HEK293 (cell line): ENCODE data around the gene VWF.

Experiments
- CTCF ChIA-PET: fragments of 350-600 bp; formaldehyde crosslinking; extraction: SDS; loops from one replicate; lab custom pipeline; 2021; ENCODE audit warnings: antibody characterized with exemption; lab: Yijun Ruan, JAX
- POLR2A ChIA-PET: fragments of 300-600 bp; formaldehyde crosslinking; extraction: SDS; loops from one replicate; lab custom pipeline; 2020; ENCODE audit warnings: antibody characterized with exemption, inconsistent platforms; lab: Yijun Ruan, JAX
- H3K27ac ChIP-seq: fragments of 200-500 bp; sonication (Bioruptor generic); 2 replicates; pipeline ENCODE4 v1.5.1; 2014; ENCODE audit warnings: low read depth, low read length, control low read depth, inconsistent platforms; ENCODE audit errors: extremely low read depth
- H3K36me3 ChIP-seq, 2 experiments: fragments of 200-500 bp in 1 of 2; sonication (Bioruptor generic) in 1 of 2; 1 replicate in 1 of 2; 2 replicates in 1 of 2; pipeline ENCODE4 v1.5.1; 2014 to 2017; ENCODE audit warnings: inconsistent platforms in 2 of 2, low read length in 2 of 2; ENCODE audit not compliant: control insufficient read depth in 2 of 2, insufficient read depth in 1 of 2
- H3K4me1 ChIP-seq: fragments of 200-500 bp; sonication (Bioruptor generic); 2 replicates; pipeline ENCODE4 v1.5.1; 2014; ENCODE audit warnings: mild to moderate bottlenecking, low read length, inconsistent platforms; ENCODE audit not compliant: control insufficient read depth, insufficient read depth
- H3K4me3 ChIP-seq: 2 replicates; pipeline ENCODE4 v1.5.1; 2011; ENCODE audit warnings: low read depth, mild to moderate bottlenecking, control low read depth, low read length, moderate library complexity
- H3K9me3 ChIP-seq: fragments of 200-500 bp; sonication (Bioruptor generic); 2 replicates; pipeline ENCODE4 v1.5.1; 2014; ENCODE audit warnings: low read depth, low read length, inconsistent platforms; ENCODE audit not compliant: control insufficient read depth, insufficient read depth
- GLI4 ChIP-seq: fragments of 450-650 bp; formaldehyde crosslinking; IDR thresholded peaks from 2 replicates; pipeline ENCODE4 v1.5.1; 2016; ENCODE audit warnings: missing biosample characterization, missing genetic modification characterization
- GLIS2 ChIP-seq: fragments of 450-650 bp; formaldehyde crosslinking; IDR thresholded peaks from 2 replicates; pipeline ENCODE4 v1.5.1; 2016; ENCODE audit warnings: missing biosample characterization, missing genetic modification characterization
- PRDM1 ChIP-seq: fragments of 450-650 bp; formaldehyde crosslinking; IDR thresholded peaks from 2 replicates; pipeline ENCODE4; 2016; ENCODE audit warnings: missing biosample characterization, missing genetic modification characterization
- ZFHX2 ChIP-seq: fragments of 450-650 bp; formaldehyde crosslinking; conservative IDR thresholded peaks from 2 replicates; pipeline ENCODE4 v1.5.1; 2016; ENCODE audit warnings: missing biosample characterization, missing genetic modification characterization
- ZFP37 ChIP-seq: fragments of 450-650 bp; formaldehyde crosslinking; IDR thresholded peaks from 2 replicates; pipeline ENCODE4 v1.5.1; 2016; ENCODE audit warnings: missing biosample characterization, missing genetic modification characterization
- ZFP69B ChIP-seq: fragments of 450-650 bp; formaldehyde crosslinking; IDR thresholded peaks from 2 replicates; pipeline ENCODE4 v1.5.1; 2016; ENCODE audit warnings: missing biosample characterization, missing genetic modification characterization
- ZIC2 ChIP-seq: fragments of 450-650 bp; formaldehyde crosslinking; IDR thresholded peaks from 2 replicates; pipeline ENCODE4 v1.5.1; 2016; ENCODE audit warnings: missing biosample characterization, missing genetic modification characterization
- ZNF138 ChIP-seq: fragments of 450-650 bp; formaldehyde crosslinking; IDR thresholded peaks from 2 replicates; pipeline ENCODE4 v1.5.1; 2016; ENCODE audit warnings: missing biosample characterization, missing genetic modification characterization, borderline replicate concordance
- ZNF184 ChIP-seq: fragments of 450-650 bp; IDR thresholded peaks from 2 replicates; pipeline ENCODE4 v1.5.1; 2018; ENCODE audit warnings: missing biosample characterization, mild to moderate bottlenecking, missing genetic modification characterization
- ZNF19 ChIP-seq: fragments of 450-650 bp; formaldehyde crosslinking; IDR thresholded peaks from 2 replicates; pipeline ENCODE4; 2016; ENCODE audit warnings: missing biosample characterization, missing genetic modification characterization, low read depth
- ZNF2 ChIP-seq: fragments of 450-650 bp; formaldehyde crosslinking; IDR thresholded peaks from 2 replicates; pipeline ENCODE4 v1.5.1; 2016; ENCODE audit warnings: missing biosample characterization, missing genetic modification characterization
- ZNF324 ChIP-seq: fragments of 450-650 bp; formaldehyde crosslinking; IDR thresholded peaks from 2 replicates; pipeline ENCODE4 v1.5.1; 2016; ENCODE audit warnings: missing biosample characterization, missing genetic modification characterization
- ZNF335 ChIP-seq: fragments of 450-650 bp; formaldehyde crosslinking; conservative IDR thresholded peaks from 2 replicates; pipeline ENCODE4 v1.5.1; 2016; ENCODE audit warnings: missing biosample characterization, missing genetic modification characterization
- ZNF391 ChIP-seq: fragments of 450-650 bp; formaldehyde crosslinking; IDR thresholded peaks from 2 replicates; pipeline ENCODE4 v1.5.1; 2016; ENCODE audit warnings: low read depth, missing biosample characterization, missing genetic modification characterization, borderline replicate concordance
- ZNF654 ChIP-seq: fragments of 450-650 bp; formaldehyde crosslinking; IDR thresholded peaks from 2 replicates; pipeline ENCODE4 v1.5.1; 2016; ENCODE audit warnings: low read depth, missing biosample characterization, missing genetic modification characterization
- ZNF660 ChIP-seq: fragments of 450-650 bp; IDR thresholded peaks from 2 replicates; pipeline ENCODE4 v1.5.1; 2018; ENCODE audit warnings: missing biosample characterization, mild to moderate bottlenecking, missing genetic modification characterization
- ZNF837 ChIP-seq: fragments of 450-650 bp; formaldehyde crosslinking; IDR thresholded peaks from 2 replicates; pipeline ENCODE4 v1.5.1; 2016; ENCODE audit warnings: missing biosample characterization, missing genetic modification characterization
- TF ChIP-seq, protein P1 (sequence below): fragments of 450-650 bp; formaldehyde crosslinking; IDR thresholded peaks from 2 replicates; pipeline ENCODE4 v1.5.1; 2017; ENCODE audit warnings: missing biosample characterization, missing genetic modification characterization
- TF ChIP-seq, protein P2 (sequence below): fragments of 450-650 bp; formaldehyde crosslinking; IDR thresholded peaks from 2 replicates; pipeline ENCODE4 v1.5.1; 2016; ENCODE audit warnings: missing biosample characterization, missing genetic modification characterization
- TF ChIP-seq, protein P3 (sequence below): fragments of 450-650 bp; formaldehyde crosslinking; IDR thresholded peaks from 2 replicates; pipeline ENCODE4 v1.5.1; 2016; ENCODE audit warnings: missing biosample characterization, missing genetic modification characterization
- TF ChIP-seq, protein P4 (sequence below): fragments of 450-650 bp; formaldehyde crosslinking; IDR thresholded peaks from 2 replicates; pipeline ENCODE4 v1.5.1; 2016; ENCODE audit warnings: missing biosample characterization, missing genetic modification characterization, low read depth
- TF ChIP-seq, protein P5 (sequence below): fragments of 450-650 bp; formaldehyde crosslinking; IDR thresholded peaks from 2 replicates; pipeline ENCODE4 v1.5.1; 2016; ENCODE audit warnings: missing biosample characterization, missing genetic modification characterization
- TF ChIP-seq, protein P6 (sequence below): fragments of 450-650 bp; formaldehyde crosslinking; IDR thresholded peaks from 2 replicates; pipeline ENCODE4 v1.5.1; 2016; ENCODE audit warnings: missing biosample characterization, missing genetic modification characterization

VWF gene

DNA sequence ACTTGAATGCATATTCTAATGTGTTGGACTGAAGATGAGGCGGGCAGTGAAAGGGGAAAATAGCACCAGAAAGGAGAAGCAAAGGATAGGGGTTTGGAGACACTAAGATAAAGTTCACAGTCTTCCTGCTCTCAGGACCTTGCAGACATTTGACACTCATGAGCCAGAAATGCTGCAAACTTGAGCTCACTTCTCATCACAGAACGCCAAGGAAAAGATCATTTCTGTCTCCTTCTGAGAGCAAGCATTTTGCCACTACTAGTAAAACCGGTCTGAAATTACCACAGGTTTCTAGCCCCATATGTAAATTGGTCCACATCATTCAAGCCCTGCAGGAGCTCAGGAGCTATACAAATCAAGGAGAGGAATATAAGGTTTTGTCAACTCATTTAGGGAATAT lies 134.8 kb downstream of the VWF start (continued):
- TF ChIP-seq, protein P1, sequence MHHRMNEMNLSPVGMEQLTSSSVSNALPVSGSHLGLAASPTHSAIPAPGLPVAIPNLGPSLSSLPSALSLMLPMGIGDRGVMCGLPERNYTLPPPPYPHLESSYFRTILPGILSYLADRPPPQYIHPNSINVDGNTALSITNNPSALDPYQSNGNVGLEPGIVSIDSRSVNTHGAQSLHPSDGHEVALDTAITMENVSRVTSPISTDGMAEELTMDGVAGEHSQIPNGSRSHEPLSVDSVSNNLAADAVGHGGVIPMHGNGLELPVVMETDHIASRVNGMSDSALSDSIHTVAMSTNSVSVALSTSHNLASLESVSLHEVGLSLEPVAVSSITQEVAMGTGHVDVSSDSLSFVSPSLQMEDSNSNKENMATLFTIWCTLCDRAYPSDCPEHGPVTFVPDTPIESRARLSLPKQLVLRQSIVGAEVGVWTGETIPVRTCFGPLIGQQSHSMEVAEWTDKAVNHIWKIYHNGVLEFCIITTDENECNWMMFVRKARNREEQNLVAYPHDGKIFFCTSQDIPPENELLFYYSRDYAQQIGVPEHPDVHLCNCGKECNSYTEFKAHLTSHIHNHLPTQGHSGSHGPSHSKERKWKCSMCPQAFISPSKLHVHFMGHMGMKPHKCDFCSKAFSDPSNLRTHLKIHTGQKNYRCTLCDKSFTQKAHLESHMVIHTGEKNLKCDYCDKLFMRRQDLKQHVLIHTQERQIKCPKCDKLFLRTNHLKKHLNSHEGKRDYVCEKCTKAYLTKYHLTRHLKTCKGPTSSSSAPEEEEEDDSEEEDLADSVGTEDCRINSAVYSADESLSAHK (tag by site-specific recombination), result no peak
- TF ChIP-seq, protein P2, sequence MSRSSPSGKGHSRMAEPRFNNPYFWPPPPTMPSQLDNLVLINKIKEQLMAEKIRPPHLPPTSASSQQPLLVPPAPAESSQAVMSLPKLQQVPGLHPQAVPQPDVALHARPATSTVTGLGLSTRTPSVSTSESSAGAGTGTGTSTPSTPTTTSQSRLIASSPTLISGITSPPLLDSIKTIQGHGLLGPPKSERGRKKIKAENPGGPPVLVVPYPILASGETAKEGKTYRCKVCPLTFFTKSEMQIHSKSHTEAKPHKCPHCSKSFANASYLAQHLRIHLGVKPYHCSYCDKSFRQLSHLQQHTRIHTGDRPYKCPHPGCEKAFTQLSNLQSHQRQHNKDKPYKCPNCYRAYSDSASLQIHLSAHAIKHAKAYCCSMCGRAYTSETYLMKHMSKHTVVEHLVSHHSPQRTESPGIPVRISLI (tag by site-specific recombination), result no peak
- TF ChIP-seq ZNF654 (tag by site-specific recombination) (no peak), ZFP37 (no peak), ZNF19 (tag by site-specific recombination) (no peak), ZNF391 (tag by site-specific recombination) (no peak), ZFP69B (tag by site-specific recombination) (no peak), GLIS2 (tag by site-specific recombination) (no peak), ZNF837 (tag by site-specific recombination) (no peak)
- TF ChIP-seq, all 188 proteins: peak for 0

DNA sequence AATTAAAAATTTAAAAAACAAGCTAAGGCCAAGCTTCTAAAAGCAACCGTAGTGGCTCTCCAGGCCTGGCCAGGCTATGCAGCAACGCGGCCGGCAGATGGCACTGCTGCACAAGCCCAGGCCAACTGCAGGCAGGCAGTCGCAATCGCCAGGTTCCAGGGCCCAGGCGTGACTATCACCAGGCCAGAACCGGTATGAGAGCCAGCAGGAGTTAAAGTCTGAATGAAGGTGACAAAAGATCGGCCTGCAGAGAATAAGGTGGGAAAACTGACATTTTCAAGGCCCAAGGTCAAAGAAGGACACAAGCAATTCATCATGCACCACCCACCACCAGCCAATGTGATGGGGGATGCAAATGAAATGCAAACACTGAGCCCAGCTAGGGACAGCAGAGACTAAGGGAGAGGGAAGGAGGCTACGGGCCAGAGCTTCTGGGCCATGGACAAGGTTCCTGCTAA lies 135.8 kb downstream of the VWF start:
- no peaks in the 10 kb centered on the region for H3K9me3 ChIP-seq
- no peaks in the 10 kb centered on the region for H3K4me1 ChIP-seq
- no peaks in the 10 kb centered on the region for H3K36me3 ChIP-seq
- no peak overlapping the region for H3K27ac ChIP-seq
- ChIA-PET CTCF (interaction anchor here (0.6 to 11.5 kb wide), 51 partner anchors 8 to 956 kb away, joined by 3 to 349 read pairs (median 6); partner anchors contain the start of genes CD9 and VWF), POLR2A (interaction anchor here (1.4 kb wide), 1 partner anchor 49 kb away, joined by 6 read pairs; no protein-coding TSS in a partner anchor)
- no peak overlapping the region for H3K4me3 ChIP-seq
- TF ChIP-seq, protein P3, sequence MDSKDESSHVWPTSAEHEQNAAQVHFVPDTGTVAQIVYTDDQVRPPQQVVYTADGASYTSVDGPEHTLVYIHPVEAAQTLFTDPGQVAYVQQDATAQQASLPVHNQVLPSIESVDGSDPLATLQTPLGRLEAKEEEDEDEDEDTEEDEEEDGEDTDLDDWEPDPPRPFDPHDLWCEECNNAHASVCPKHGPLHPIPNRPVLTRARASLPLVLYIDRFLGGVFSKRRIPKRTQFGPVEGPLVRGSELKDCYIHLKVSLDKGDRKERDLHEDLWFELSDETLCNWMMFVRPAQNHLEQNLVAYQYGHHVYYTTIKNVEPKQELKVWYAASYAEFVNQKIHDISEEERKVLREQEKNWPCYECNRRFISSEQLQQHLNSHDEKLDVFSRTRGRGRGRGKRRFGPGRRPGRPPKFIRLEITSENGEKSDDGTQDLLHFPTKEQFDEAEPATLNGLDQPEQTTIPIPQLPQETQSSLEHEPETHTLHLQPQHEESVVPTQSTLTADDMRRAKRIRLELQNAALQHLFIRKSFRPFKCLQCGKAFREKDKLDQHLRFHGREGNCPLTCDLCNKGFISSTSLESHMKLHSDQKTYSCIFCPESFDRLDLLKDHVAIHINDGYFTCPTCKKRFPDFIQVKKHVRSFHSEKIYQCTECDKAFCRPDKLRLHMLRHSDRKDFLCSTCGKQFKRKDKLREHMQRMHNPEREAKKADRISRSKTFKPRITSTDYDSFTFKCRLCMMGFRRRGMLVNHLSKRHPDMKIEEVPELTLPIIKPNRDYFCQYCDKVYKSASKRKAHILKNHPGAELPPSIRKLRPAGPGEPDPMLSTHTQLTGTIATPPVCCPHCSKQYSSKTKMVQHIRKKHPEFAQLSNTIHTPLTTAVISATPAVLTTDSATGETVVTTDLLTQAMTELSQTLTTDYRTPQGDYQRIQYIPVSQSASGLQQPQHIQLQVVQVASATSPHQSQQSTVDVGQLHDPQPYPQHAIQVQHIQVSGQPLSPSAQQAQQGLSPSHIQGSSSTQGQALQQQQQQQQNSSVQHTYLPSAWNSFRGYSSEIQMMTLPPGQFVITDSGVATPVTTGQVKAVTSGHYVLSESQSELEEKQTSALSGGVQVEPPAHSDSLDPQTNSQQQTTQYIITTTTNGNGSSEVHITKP (tag by site-specific recombination), result no peak
- TF ChIP-seq ZNF138 (no peak), PRDM1 (tag by site-specific recombination) (no peak), GLI4 (tag by site-specific recombination) (0 out of 2 replicates have a peak, but pooled peaks have one; percentile 41), ZFHX2 (tag by site-specific recombination) (no peak), ZNF660 (tag by site-specific recombination) (peak; percentile 73), ZNF184 (tag by site-specific recombination) (0 out of 2 replicates have a peak, but pooled peaks have one; percentile 26), ZNF2 (tag by site-specific recombination) (peak; percentile 83), ZNF335 (tag by site-specific recombination) (peak; percentile 80), ZNF654 (tag by site-specific recombination) (peak; percentile 98), ZIC2 (tag by site-specific recombination) (peak; percentile 31; the same call in 1 of the 2 replicates), ZNF324 (0 out of 2 replicates have a peak, but pooled peaks have one; percentile 30)
- TF ChIP-seq, protein P4, sequence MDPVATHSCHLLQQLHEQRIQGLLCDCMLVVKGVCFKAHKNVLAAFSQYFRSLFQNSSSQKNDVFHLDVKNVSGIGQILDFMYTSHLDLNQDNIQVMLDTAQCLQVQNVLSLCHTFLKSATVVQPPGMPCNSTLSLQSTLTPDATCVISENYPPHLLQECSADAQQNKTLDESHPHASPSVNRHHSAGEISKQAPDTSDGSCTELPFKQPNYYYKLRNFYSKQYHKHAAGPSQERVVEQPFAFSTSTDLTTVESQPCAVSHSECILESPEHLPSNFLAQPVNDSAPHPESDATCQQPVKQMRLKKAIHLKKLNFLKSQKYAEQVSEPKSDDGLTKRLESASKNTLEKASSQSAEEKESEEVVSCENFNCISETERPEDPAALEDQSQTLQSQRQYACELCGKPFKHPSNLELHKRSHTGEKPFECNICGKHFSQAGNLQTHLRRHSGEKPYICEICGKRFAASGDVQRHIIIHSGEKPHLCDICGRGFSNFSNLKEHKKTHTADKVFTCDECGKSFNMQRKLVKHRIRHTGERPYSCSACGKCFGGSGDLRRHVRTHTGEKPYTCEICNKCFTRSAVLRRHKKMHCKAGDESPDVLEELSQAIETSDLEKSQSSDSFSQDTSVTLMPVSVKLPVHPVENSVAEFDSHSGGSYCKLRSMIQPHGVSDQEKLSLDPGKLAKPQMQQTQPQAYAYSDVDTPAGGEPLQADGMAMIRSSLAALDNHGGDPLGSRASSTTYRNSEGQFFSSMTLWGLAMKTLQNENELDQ, result no peak
- TF ChIP-seq, protein P5, sequence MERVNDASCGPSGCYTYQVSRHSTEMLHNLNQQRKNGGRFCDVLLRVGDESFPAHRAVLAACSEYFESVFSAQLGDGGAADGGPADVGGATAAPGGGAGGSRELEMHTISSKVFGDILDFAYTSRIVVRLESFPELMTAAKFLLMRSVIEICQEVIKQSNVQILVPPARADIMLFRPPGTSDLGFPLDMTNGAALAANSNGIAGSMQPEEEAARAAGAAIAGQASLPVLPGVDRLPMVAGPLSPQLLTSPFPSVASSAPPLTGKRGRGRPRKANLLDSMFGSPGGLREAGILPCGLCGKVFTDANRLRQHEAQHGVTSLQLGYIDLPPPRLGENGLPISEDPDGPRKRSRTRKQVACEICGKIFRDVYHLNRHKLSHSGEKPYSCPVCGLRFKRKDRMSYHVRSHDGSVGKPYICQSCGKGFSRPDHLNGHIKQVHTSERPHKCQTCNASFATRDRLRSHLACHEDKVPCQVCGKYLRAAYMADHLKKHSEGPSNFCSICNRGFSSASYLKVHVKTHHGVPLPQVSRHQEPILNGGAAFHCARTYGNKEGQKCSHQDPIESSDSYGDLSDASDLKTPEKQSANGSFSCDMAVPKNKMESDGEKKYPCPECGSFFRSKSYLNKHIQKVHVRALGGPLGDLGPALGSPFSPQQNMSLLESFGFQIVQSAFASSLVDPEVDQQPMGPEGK (tag by site-specific recombination), result no peak
- TF ChIP-seq, protein P6, sequence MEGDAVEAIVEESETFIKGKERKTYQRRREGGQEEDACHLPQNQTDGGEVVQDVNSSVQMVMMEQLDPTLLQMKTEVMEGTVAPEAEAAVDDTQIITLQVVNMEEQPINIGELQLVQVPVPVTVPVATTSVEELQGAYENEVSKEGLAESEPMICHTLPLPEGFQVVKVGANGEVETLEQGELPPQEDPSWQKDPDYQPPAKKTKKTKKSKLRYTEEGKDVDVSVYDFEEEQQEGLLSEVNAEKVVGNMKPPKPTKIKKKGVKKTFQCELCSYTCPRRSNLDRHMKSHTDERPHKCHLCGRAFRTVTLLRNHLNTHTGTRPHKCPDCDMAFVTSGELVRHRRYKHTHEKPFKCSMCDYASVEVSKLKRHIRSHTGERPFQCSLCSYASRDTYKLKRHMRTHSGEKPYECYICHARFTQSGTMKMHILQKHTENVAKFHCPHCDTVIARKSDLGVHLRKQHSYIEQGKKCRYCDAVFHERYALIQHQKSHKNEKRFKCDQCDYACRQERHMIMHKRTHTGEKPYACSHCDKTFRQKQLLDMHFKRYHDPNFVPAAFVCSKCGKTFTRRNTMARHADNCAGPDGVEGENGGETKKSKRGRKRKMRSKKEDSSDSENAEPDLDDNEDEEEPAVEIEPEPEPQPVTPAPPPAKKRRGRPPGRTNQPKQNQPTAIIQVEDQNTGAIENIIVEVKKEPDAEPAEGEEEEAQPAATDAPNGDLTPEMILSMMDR (tag by site-specific recombination), result peak; percentile 91
